Measurements from ENCODE around the gene GRID2. TPM values are rescaled to one million over a fixed set of nuclear protein-coding genes. Genes with fewer than 3 reads are reported as not detected.

GRID2 gene
- total and polyA plus RNA-seq, 2 donors = 0.63 to 26.1 TPM

DNA sequence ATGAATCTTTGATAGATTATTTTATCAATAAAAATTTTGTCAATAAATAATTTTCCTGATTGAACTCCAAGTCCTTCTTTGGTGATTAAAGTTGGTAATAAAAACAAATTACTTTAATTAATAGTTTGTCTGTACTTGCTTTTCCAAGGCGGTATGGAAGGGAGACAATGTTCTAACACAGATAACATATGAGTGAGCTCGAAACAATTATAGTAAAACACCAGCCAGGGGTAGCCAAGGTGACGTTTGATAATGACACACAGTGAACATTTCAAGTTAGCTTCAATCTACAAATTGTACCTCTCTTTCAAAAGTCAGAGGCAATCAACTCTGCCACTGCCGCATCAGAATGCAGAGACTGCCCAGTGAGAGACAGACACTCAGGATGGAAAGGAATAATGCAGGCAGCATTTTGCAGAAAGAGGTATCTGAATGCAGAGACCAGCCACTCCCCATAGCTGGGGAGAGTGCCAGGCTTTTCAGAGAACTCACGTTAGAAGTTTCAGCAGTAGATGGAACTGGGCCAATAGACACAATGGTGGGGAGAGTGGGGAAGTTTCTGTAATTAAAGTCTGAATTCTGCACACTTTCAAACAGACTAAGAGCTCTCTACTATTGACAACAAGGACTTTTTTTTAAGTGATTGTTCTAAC, 1506.7 kb downstream of the GRID2 start:
- 57% methylated on average over 5 of the region's 5 CpGs for WGBS
- no peak overlapping the region for H3K4me3 ChIP-seq (ENCODE audit: low read depth, low read length)
- no peaks in the 10 kb centered on the region for H3K36me3 ChIP-seq (ENCODE audit: insufficient read depth)
- no peak for DNase-seq (ENCODE audit: extremely low spot score)
- no peak overlapping the region for H3K27ac ChIP-seq (ENCODE audit: low read depth)
- H3K4me1 ChIP-seq (ENCODE audit: insufficient read depth) = no peaks in the 10 kb centered on the region

DNA sequence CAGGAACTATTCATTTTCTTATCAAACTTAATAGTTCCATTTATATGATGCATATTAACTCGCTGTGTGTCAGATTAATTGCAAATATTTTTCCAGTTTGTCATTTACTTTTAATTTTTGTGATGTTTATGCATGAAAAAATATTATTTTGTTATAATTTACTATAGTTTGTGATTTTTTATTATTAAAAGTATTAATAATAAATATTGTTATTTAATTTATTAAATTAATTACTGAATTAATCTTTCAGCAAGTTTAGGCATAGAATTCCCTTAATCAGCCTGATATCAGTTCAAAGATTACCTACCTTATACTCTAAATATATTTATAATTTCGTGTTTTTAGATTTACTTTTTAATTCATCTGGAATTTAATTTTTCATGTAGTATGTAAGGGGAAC, 1509.3 kb downstream of the GRID2 start:
- Histone ChIP-seq H3K4me3 (ENCODE audit: low read depth, low read length) (no peak overlapping the region), H3K27ac (ENCODE audit: low read depth) (no peak overlapping the region), H3K4me1 (ENCODE audit: insufficient read depth) (no peaks in the 10 kb centered on the region), H3K36me3 (ENCODE audit: insufficient read depth) (no peaks in the 10 kb centered on the region)
- WGBS = 89% methylated on average over 2 of the region's 2 CpGs
- no peak for DNase-seq (ENCODE audit: extremely low spot score)

DNA sequence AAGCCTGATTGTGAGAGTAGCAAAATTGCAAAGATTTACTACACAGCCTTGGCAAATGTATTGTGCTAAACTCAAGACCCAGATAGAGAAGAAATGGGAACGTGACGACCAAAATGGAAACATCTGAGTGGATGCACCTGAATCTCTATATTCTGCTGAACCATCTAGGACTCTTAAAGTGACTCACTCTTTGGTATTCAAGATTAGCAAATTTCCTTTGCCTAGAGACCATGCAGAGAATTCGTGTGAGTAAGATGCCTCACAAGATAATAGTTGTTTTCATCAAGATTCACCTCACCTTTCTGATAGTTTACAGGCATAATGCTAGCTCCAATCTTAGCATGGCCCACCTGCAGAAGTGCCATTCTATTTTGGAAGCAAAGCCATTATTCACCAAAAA, 1510.4 kb downstream of the GRID2 start:
- WGBS = 81% methylated on average over 3 of the region's 3 CpGs
- H3K4me1 ChIP-seq (ENCODE audit: insufficient read depth) = no peaks in the 10 kb centered on the region
- H3K36me3 ChIP-seq (ENCODE audit: insufficient read depth) = no peaks in the 10 kb centered on the region
- no peak overlapping the region for H3K27ac ChIP-seq (ENCODE audit: low read depth)
- H3K4me3 ChIP-seq (ENCODE audit: low read depth, low read length) = no peak overlapping the region
- DNase-seq (ENCODE audit: extremely low spot score) = no peak

DNA sequence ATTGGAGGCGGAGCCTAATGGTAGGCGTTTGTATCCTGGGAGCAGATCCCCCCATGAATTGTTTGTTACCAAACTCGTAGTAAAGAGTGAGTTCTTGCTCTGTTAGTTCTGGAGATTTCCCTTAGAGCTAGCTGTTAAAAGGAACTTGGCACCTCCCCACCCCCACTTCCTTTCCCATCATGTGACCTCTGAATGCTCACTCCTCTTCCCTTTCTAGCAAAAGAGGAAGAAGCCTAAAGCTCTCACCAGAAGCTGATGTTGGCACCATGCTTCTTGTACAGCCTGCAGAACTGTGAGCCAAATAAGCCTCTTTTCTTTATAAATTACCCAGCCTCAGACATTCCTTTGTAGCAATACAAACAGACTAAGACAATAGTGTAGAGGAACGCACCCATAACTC, 1511.0 kb downstream of the GRID2 start:
- Histone ChIP-seq H3K4me1 (ENCODE audit: insufficient read depth) (no peaks in the 10 kb centered on the region), H3K27ac (ENCODE audit: low read depth) (no peak overlapping the region), H3K4me3 (ENCODE audit: low read depth, low read length) (no peak overlapping the region), H3K36me3 (ENCODE audit: insufficient read depth) (no peaks in the 10 kb centered on the region)
- 55% methylated on average over 4 of the region's 4 CpGs for WGBS
- no peak for DNase-seq (ENCODE audit: extremely low spot score)

Small RNA genes lying within 50 kb of the gene (small RNA-seq; reads per million reads assigned to genes)
- not detected for gene RNA5SP164
